ENCODE results near the gene NBEA.

NBEA gene

GRCh38 chr13:35460061-35460460, 518.0 kb downstream of the NBEA start:
- no peaks in the 10 kb centered on the region for H3K4me1 ChIP-seq (ENCODE audit: control insufficient read depth, insufficient read depth, low read length)
- no peaks in the 10 kb centered on the region for H3K9me3 ChIP-seq (ENCODE audit: control insufficient read depth, insufficient read depth, low read length)
- no peaks in the 10 kb centered on the region for H3K27me3 ChIP-seq (ENCODE audit: control insufficient read depth, insufficient read depth, low read length)
- H3K27ac ChIP-seq (ENCODE audit: low read depth, low read length): no peak overlapping the region
- no peaks in the 10 kb centered on the region for H3K36me3 ChIP-seq (ENCODE audit: control insufficient read depth, insufficient read depth, low read length)
- H3K4me3 ChIP-seq (ENCODE audit: low read depth, low read length): no peak overlapping the region
- no peak overlapping the region for H3K9ac ChIP-seq (ENCODE audit: low read depth, low read length)

DNA sequence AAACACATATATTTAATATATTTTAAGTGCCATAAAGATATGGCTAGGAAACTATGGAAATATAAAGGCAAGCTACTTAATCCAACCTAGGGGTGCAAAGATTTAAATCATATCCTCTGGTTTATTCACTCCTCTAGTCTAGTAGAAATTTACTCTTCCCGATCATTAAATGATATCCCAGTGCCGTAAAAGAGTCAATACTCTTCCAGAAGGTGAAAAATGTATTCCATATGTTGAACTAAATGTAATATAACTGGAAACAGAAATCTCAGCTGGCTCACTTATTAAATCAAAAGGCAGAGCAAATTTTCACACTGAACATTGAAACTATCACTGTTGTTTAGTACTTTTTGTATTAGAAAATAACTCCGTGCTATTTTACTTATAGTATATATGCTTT, 523.3 kb downstream of the NBEA start:
- Histone ChIP-seq H3K9ac (ENCODE audit: low read depth, low read length) (no peak overlapping the region), H3K4me1 (ENCODE audit: control insufficient read depth, insufficient read depth, low read length) (0 out of 2 replicates have a peak, but pooled peaks cover 7% of the 10 kb centered on the region), H3K36me3 (ENCODE audit: control insufficient read depth, insufficient read depth, low read length) (no peaks in the 10 kb centered on the region), H3K27me3 (ENCODE audit: control insufficient read depth, insufficient read depth, low read length) (peaks cover 19% of the 10 kb centered on the region), H3K9me3 (ENCODE audit: control insufficient read depth, insufficient read depth, low read length) (no peaks in the 10 kb centered on the region), H3K27ac (ENCODE audit: low read depth, low read length) (no peak overlapping the region), H3K4me3 (ENCODE audit: low read depth, low read length) (no peak overlapping the region)

DNA sequence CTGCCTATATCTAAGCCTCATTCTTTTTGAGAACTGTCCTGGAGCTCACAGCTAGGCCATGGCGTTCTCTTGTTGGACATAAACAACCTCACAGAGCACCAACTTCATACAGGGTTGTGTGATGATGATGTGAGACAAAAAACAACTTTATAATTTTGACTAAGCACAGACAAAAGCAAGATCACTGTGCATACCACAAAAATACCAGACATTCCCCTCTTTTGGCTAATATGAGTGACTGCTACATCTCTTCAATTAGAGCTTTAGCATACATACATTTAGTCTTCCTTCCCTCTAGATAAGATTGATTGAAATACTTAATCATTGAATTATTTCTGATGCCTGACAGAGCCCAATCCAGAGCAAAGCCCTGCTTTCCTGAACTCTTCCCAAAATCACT, 526.1 kb downstream of the NBEA start:
- Histone ChIP-seq H3K4me3 (ENCODE audit: low read depth, low read length) (no peak overlapping the region), H3K36me3 (ENCODE audit: control insufficient read depth, insufficient read depth, low read length) (no peaks in the 10 kb centered on the region), H3K9me3 (ENCODE audit: control insufficient read depth, insufficient read depth, low read length) (no peaks in the 10 kb centered on the region), H3K27me3 (ENCODE audit: control insufficient read depth, insufficient read depth, low read length) (peaks cover 47% of the 10 kb centered on the region), H3K4me1 (ENCODE audit: control insufficient read depth, insufficient read depth, low read length) (peaks cover 22% of the 10 kb centered on the region), H3K27ac (ENCODE audit: low read depth, low read length) (no peak overlapping the region), H3K9ac (ENCODE audit: low read depth, low read length) (no peak overlapping the region)

DNA sequence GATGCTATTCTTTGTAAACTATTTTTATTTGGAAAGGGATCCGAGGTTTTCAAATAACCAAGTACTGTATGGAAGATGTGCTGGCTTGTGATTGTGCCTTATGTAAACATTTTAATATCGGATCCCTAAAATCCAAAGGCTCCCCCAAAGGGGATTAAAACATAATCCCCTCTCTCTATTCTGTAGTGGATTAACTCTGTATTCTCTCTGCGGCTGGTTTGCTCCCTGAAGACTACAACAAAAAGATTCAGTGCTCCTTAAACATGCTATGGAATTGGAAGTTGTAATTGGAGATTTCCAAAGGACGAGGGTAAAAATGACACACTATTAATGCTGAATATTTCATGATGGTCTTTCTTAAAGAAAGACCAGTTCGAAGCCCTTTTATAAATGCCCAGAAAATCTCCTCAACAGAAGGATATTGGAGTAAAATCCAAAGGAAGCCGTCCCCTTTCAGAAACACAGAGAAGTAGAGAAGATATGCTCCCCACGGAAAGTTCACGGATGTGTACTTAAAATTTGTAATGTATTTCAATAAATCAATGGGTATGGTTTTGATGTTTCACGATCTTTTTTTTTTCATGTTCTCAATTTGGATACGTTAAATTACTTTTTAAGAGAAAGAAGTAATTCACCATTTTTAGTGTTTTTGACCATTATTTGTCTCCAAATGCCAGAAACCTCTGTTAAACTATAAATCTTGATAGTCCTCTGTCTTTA, 527.9 kb downstream of the NBEA start:
- peaks cover 34% of the 10 kb centered on the region for H3K4me1 ChIP-seq (ENCODE audit: control insufficient read depth, insufficient read depth, low read length)
- H3K27me3 ChIP-seq (ENCODE audit: control insufficient read depth, insufficient read depth, low read length): peaks cover 65% of the 10 kb centered on the region
- H3K9ac ChIP-seq (ENCODE audit: low read depth, low read length): no peak overlapping the region
- H3K4me3 ChIP-seq (ENCODE audit: low read depth, low read length): peak overlapping the region; percentile 80
- H3K36me3 ChIP-seq (ENCODE audit: control insufficient read depth, insufficient read depth, low read length): no peaks in the 10 kb centered on the region
- no peak overlapping the region for H3K27ac ChIP-seq (ENCODE audit: low read depth, low read length)
- no peaks in the 10 kb centered on the region for H3K9me3 ChIP-seq (ENCODE audit: control insufficient read depth, insufficient read depth, low read length)

DNA sequence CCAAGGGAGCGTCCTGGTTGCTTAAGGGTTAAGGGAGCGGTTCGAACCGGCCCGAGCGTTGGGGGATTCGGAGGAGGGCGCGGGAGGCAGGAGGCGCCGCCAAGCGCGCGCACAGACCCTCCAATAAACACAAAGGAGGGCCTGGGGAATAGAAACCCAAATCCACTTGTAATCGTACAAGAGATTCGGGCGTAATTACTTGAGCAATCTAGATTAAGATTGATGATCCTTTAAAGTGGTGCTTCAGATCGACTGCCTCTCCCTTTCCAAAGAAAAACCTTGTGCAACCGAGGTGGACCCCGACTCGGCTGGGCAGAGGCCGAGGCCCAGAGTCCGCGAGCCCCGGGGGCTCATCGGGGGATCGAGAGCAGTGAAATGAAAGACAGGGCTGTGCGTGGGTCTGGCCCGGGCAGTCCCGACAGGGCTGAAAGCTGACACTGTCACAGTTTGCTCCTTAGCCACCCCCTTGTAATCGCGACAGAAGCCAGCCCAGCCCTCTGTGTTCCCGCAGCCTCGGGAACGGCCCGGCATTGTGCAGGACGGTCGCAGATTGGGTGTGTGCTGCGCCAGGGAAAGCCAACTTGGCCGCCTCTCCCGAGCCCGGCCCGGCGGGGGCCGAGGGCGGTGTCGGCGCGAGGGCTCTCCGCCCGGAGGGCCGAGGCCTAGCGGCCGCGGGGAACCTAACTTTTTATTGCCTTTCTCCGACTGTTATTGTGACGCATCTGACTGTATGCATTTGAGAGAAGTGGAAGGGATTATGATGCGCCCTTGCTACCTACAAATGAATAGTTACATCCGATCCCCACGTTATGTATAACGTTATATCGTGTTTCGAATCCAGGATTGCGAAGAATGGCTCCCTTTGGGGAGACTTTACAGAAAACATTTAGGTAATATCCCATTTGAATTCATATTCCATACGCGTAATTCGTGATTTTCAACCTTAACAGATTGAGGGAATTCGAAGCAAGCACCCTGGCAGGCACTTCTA, 528.9 kb downstream of the NBEA start:
- H3K4me3 ChIP-seq (ENCODE audit: low read depth, low read length): peak overlapping the region; percentile 80
- peaks cover 75% of the 10 kb centered on the region for H3K27me3 ChIP-seq (ENCODE audit: control insufficient read depth, insufficient read depth, low read length)
- H3K4me1 ChIP-seq (ENCODE audit: control insufficient read depth, insufficient read depth, low read length): peaks cover 39% of the 10 kb centered on the region
- H3K27ac ChIP-seq (ENCODE audit: low read depth, low read length): peak overlapping the region; percentile 52
- no peaks in the 10 kb centered on the region for H3K36me3 ChIP-seq (ENCODE audit: control insufficient read depth, insufficient read depth, low read length)
- no peaks in the 10 kb centered on the region for H3K9me3 ChIP-seq (ENCODE audit: control insufficient read depth, insufficient read depth, low read length)
- H3K9ac ChIP-seq (ENCODE audit: low read depth, low read length): peak overlapping the region; percentile 58

GRCh38 chr13:35471706-35472322, 529.7 kb downstream of the NBEA start:
- Histone ChIP-seq H3K9me3 (ENCODE audit: control insufficient read depth, insufficient read depth, low read length) (no peaks in the 10 kb centered on the region), H3K36me3 (ENCODE audit: control insufficient read depth, insufficient read depth, low read length) (no peaks in the 10 kb centered on the region), H3K9ac (ENCODE audit: low read depth, low read length) (no peak overlapping the region), H3K4me1 (ENCODE audit: control insufficient read depth, insufficient read depth, low read length) (peaks cover 45% of the 10 kb centered on the region), H3K27ac (ENCODE audit: low read depth, low read length) (no peak overlapping the region), H3K27me3 (ENCODE audit: control insufficient read depth, insufficient read depth, low read length) (peaks cover 83% of the 10 kb centered on the region), H3K4me3 (ENCODE audit: low read depth, low read length) (peak overlapping the region; percentile 80)

DNA sequence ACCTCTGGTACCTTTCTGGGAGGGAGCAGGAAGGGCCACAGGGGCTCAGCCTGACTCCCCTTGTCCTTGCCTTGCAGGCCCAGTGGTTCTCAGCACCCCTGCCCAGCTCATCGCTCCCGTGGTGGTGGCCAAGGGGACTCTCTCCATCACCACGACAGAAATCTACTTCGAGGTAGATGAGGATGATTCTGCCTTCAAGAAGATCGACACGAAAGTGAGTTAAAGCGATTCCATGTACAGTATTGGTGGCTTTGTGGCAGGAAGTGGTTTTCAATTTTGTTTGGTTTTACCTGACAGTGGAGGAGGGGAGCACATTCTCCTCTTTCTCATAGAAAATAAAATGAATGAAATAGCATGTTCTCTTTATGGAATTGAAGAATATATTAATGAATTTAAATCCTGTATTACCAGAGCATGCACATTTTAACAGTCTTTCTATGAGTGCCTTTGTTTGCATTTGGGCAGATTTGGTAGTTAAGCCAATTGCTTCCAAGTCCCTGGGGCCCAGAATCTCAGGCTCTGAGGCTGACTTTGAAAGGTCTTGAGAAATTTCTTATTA, 530.3 kb downstream of the NBEA start:
- H3K27me3 ChIP-seq (ENCODE audit: control insufficient read depth, insufficient read depth, low read length): peaks cover 89% of the 10 kb centered on the region
- H3K9ac ChIP-seq (ENCODE audit: low read depth, low read length): no peak overlapping the region
- no peak overlapping the region for H3K27ac ChIP-seq (ENCODE audit: low read depth, low read length)
- H3K4me3 ChIP-seq (ENCODE audit: low read depth, low read length): peak overlapping the region; percentile 80
- H3K9me3 ChIP-seq (ENCODE audit: control insufficient read depth, insufficient read depth, low read length): no peaks in the 10 kb centered on the region
- peaks cover 51% of the 10 kb centered on the region for H3K4me1 ChIP-seq (ENCODE audit: control insufficient read depth, insufficient read depth, low read length)
- no peaks in the 10 kb centered on the region for H3K36me3 ChIP-seq (ENCODE audit: control insufficient read depth, insufficient read depth, low read length)

GRCh38 chr13:35473206-35473775, 531.2 kb downstream of the NBEA start:
- H3K4me3 ChIP-seq (ENCODE audit: low read depth, low read length): no peak overlapping the region
- H3K4me1 ChIP-seq (ENCODE audit: control insufficient read depth, insufficient read depth, low read length): peaks cover 60% of the 10 kb centered on the region
- H3K9ac ChIP-seq (ENCODE audit: low read depth, low read length): no peak overlapping the region
- H3K9me3 ChIP-seq (ENCODE audit: control insufficient read depth, insufficient read depth, low read length): no peaks in the 10 kb centered on the region
- peaks cover 97% of the 10 kb centered on the region for H3K27me3 ChIP-seq (ENCODE audit: control insufficient read depth, insufficient read depth, low read length)
- no peak overlapping the region for H3K27ac ChIP-seq (ENCODE audit: low read depth, low read length)
- H3K36me3 ChIP-seq (ENCODE audit: control insufficient read depth, insufficient read depth, low read length): no peaks in the 10 kb centered on the region

DNA sequence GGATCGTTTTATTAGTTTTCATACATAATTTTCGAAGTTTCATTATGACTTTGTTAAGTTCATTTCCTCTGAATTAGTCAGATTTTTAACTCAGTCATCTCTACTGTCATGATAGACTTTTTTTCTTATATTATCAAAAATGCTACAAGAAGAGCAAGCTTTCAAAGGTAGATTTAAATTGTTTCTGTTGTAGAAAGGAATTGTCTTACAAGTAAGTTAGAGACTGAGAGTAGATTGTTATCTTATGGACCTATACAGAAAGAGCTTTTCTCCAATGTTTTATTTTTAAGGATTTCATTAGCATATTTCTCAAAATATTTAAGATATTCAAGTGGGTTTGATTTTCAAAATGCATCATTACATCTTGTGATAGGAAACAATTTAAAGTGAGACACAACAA, 531.7 kb downstream of the NBEA start:
- peaks cover 98% of the 10 kb centered on the region for H3K27me3 ChIP-seq (ENCODE audit: control insufficient read depth, insufficient read depth, low read length)
- peaks cover 63% of the 10 kb centered on the region for H3K4me1 ChIP-seq (ENCODE audit: control insufficient read depth, insufficient read depth, low read length)
- no peak overlapping the region for H3K9ac ChIP-seq (ENCODE audit: low read depth, low read length)
- no peak overlapping the region for H3K27ac ChIP-seq (ENCODE audit: low read depth, low read length)
- H3K36me3 ChIP-seq (ENCODE audit: control insufficient read depth, insufficient read depth, low read length): no peaks in the 10 kb centered on the region
- H3K4me3 ChIP-seq (ENCODE audit: low read depth, low read length): no peak overlapping the region
- no peaks in the 10 kb centered on the region for H3K9me3 ChIP-seq (ENCODE audit: control insufficient read depth, insufficient read depth, low read length)

- Histone ChIP-seq H3K4me1 (ENCODE audit: control insufficient read depth, insufficient read depth, low read length) (peaks cover 72% of the 10 kb centered on the region), H3K9ac (ENCODE audit: low read depth, low read length) (no peak overlapping the region), H3K9me3 (ENCODE audit: control insufficient read depth, insufficient read depth, low read length) (no peaks in the 10 kb centered on the region), H3K27me3 (ENCODE audit: control insufficient read depth, insufficient read depth, low read length) (peaks cover 100% of the 10 kb centered on the region), H3K36me3 (ENCODE audit: control insufficient read depth, insufficient read depth, low read length) (no peaks in the 10 kb centered on the region), H3K27ac (ENCODE audit: low read depth, low read length) (no peak overlapping the region), H3K4me3 (ENCODE audit: low read depth, low read length) (peak overlapping the region; percentile 65)
Observed at GRCh38 chr13:35474496-35475211, 532.6 kb downstream of the NBEA start.

All from HUES48 (cell line).